ENCODE results near the gene ZNF606.

DNA sequence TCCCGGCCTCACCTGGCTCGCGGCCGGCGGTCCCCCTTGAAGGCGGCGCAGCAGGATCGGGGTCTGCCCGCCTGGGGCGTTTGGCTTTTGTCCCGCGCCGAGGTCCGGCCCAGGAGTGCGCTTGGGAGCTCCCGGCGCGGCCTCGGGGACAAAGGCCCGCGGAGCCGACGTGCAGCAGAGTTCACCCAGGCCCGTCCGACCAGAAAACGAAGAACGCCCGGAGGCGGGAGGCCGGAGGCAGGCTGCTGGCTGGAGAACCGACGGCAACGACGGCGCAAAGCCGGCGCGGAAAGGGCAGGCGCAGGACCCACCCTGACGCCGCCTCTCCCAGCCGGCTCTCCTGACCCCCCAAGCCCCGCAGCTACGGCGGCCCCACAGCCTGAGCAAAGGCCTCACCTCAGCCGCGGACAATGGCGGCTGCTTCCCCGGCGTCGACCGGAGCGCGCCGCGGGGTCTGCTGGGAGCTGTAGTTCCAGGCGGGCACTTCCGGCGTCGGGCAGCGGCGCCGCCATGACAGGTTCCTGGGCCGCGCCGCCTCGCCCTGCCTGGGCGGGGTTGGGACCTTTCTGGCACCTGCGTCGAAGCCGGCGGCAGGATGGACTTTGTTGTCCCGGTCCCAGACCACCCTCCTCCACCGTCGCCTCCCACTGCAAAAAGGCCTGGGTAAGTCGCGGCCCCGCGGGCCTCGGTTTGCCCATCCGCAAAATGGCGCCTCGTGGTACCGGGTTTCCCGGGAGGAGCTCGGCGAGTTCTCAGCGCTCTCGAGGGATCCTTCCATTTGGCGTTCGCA is at the start of gene ZNF606:
- TF ChIP-seq ZC3H11A (IDR thresholded peaks at IDR 0.05; ENCODE audit: low read depth, low read length) (no peak), POLR2H (tag; IDR thresholded peaks at IDR 0.05; ENCODE audit: low read depth) (no peak), POLR2A (conservative IDR thresholded peaks at IDR 0.05) (no peak), ZNF175 (CRISPR knock-in tag; IDR thresholded peaks at IDR 0.05; ENCODE audit: low read depth) (no peak), SRSF3 (IDR thresholded peaks at IDR 0.05; ENCODE audit: insufficient read depth, low read length) (no peak), TFAM (CRISPR knock-in tag; conservative IDR thresholded peaks at IDR 0.05) (no peak)
- TF ChIP-seq, protein P1, sequence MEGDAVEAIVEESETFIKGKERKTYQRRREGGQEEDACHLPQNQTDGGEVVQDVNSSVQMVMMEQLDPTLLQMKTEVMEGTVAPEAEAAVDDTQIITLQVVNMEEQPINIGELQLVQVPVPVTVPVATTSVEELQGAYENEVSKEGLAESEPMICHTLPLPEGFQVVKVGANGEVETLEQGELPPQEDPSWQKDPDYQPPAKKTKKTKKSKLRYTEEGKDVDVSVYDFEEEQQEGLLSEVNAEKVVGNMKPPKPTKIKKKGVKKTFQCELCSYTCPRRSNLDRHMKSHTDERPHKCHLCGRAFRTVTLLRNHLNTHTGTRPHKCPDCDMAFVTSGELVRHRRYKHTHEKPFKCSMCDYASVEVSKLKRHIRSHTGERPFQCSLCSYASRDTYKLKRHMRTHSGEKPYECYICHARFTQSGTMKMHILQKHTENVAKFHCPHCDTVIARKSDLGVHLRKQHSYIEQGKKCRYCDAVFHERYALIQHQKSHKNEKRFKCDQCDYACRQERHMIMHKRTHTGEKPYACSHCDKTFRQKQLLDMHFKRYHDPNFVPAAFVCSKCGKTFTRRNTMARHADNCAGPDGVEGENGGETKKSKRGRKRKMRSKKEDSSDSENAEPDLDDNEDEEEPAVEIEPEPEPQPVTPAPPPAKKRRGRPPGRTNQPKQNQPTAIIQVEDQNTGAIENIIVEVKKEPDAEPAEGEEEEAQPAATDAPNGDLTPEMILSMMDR (IDR thresholded peaks at IDR 0.05 in 2 of 3, conservative IDR thresholded peaks at IDR 0.05 in 1 of 3; ENCODE audit: insufficient read depth in 2 of 3, low read depth in 1 of 3, low read length in 3 of 3), result no peak
- TF ChIP-seq, protein P2, sequence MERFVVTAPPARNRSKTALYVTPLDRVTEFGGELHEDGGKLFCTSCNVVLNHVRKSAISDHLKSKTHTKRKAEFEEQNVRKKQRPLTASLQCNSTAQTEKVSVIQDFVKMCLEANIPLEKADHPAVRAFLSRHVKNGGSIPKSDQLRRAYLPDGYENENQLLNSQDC (CRISPR knock-in tag; IDR thresholded peaks at IDR 0.05), result no peak
